Inflammatory macrophage treated with lipopolysaccharide for 1 hour (primary cell): ENCODE results near the gene LNP1.
"Not testable (repeated sequence)": the region's sequence is repeated elsewhere in the genome, so short reads cannot be mapped to it uniquely, and the experiment has no call there.

Experiments used
- DNase-seq, 2 donors: peaks; one replicate each; pipeline ENCODE4 v3.0.0-alpha.2; 2020 to 2022

LNP1 gene, protein sequence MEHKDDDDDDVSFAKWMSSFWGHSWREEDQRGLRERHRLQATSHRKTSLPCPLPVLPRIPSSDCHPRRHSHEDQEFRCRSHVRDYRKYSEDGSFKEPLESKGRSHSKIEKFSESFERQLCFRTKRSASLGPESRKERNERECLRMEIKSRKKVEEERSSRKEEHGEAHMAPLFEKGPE

DNA sequence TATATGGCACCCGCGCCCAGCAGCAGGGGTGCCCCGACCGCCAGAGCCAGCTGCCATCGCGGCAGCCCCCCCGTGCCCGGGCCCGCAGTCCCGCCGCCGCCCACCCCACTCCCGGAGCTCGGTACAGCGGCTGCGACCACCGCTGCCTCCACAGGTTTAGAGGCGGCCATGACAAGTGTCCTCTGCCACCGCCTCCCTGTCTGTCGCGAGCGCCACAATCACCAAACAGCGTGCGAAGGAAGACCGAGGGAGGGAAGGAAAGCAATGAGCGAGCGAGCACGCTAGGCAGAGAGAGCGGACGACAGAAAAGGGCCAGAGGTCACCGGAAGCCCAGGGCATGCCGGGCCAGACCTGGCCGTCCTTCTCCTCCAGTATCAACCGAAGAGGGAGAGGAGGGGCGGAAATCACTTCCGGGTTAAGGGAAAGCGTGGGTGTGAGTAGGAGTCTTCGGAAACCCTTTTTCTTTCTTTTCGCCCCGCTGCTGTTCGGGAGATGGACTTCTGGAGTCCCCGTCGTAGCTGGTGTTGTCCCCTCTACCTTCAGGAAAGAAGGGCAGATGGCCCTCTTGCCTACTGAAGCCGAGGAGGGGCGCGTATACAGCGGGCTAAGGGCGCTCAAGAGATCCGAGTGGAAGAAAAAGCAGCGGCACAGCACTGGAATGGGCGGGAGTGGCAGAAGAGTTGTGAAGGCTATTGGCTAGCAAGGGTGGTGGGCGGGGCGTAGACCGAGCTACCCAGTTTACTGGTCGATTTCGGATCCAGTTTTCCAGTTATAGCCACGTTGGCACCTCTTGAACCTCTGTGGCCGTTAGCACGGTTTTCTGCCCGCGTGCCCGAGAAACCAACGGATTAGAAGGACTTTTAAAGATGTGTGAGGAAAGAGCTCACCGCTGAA is at the start of gene LNP1, which contains the start of gene TOMM70:
Gene LNP1 (plus strand): TSS at position 760 of the 894 bp plus-strand sequence. CDS start 28,191 bp downstream, outside the sequence.
Gene TOMM70 (minus strand): TSS at position 310 of the 894 bp plus-strand sequence. CDS start 140 bp downstream, at position 170.
- peak; percentile 95 to 96 for DNase-seq

DNA sequence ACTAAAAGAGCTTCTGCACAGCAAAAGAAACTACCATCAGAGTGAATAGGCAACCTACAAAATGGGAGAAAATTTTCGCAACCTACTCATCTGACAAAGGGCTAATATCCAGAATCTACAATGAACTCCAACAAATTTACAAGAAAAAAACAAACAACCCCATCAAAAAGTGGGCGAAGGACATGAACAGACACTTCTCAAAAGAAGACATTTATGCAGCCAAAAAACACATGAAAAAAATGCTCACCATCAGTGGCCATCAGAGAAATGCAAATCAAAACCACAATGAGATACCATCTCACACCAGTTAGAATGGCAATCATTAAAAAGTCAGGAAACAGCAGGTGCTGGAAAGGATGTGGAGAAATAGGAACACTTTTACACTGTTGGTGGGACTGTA is 49.6 kb upstream of the LNP1 start:
- DNase-seq: not testable (repeated sequence)

DNA sequence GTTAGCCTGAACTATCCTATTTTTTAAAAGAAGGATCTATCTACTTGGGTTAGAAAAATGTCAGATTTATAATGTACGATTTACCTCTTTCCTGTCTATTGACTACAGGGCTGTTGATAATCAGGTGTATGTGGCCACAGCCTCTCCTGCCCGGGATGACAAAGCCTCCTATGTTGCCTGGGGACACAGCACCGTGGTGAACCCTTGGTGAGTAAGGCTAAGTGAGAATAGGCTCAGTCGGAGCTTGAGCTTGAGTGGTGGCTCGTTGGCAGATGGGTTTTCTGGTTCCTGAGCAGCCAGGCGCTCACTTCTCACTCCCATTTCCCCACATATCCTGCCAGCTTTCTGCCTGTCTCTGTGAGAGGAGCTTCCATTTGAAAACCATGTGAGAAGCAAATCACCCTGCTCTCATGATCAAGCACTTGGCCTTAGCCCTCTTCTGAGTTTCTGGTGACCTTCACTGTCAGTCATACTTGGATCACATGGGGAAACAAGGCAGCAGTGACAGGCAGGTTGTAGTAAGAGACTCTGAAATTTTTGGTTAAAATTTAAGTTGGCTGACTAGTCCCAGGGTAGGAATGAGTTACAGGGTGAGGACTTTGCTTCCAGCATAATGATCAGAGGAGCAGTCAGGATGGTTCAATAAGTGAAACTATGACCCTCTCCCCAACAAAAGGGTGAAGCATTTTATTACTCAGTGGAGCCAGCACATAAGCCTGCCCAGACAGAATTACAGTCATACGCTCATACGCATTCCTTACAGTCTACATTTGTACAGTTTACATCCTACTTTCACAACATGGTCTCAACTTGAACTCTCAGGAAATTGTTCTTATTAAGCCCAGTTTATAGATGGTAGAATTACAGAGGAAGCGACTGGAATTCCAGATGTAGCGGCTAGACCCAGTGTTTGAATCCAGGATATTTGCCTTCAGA is 48.8 kb upstream of the LNP1 start:
- DNase-seq: no peak

DNA sequence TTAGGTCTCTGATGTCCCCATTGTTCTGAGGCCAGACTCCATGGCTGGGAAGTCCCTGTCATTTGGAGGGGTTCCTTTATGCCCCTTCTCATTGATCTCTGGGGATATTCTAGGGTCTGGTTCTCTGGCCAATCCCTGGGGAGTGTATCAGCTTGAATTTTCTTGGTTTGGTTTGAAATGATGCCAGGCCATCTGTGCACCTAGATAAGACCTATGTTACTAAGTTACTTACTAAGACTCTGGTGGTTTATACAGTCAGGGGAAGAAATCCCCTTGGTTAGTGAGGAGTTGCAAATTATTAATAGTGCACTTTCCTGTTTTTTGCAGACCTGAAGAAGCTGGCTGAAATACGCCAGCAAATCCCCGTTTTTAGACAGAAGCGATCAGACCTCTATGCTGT is 46.5 kb upstream of the LNP1 start:
- no peak for DNase-seq

DNA sequence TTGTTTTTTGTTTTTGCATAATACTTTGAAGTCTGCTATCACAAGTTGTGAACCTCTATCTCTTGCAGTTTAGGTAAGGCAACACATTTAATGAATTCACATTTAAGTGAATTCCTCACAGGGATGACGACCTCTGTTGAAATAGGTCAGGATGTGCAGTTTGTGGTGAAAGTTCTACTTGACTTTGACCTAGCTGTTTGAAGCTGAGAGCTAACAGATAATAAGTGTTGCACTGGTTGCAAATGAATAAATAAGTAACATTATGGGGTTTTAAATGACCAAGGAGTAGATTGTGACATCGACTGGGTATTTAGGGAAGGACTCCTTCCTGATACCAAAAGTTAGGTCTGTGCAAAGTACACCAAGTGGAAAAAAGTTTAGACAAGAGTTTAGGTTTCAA is 42.9 kb upstream of the LNP1 start:
- DNase-seq: no peak

DNA sequence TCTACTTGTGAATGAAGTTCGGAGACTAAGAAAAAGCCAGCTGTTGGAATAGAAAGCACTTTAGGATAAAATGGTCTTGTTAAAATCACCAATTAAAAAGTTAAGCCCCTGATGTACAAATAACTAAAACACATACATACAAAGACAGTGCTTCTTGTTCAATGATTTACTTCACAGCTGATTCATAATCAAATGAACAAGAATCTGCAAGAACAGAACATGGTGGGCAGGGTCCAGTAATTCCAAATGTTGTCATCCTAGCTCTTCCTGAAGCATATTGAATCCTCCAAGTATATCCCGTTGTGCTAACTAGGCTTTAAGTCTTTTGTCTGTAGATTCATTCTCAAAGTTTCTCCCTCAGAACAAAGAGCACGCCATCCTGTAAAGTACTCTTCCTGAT is 42.3 kb upstream of the LNP1 start:
- no peak for DNase-seq

DNA sequence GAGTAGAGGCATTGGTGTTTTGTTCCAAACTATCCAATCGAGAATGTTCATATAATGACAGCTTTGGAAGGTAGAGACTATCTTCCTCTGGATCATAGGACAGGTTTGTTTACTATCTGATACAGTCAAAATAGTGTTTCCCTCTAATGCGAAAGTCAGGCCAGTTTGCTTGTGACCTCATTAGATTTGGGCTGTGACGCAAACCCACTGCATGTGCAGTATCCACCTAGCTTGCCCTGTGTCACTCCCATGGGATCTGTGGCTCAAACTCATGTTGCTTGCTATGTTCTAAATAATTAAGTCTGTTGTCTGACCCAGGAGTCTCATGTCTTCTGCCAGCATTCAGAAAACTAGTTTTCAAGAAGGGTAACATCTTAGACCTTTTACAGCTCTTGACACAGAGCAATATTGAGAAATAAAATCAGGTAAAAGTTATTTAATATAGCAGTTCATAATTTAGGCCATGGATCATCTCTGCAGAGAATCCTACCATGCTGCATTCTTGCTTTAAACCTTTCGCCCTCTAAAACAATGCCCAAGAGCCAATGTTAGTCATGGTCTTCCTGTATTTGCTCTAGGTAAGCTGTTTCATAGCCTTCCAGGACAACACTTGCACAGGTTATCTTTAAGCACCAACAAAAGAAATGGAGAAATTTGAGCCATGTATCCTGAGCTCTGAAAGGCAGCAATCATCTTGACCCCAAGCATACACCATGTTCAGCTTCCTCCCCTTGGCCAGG is 40.4 kb upstream of the LNP1 start:
- DNase-seq: no peak

DNA sequence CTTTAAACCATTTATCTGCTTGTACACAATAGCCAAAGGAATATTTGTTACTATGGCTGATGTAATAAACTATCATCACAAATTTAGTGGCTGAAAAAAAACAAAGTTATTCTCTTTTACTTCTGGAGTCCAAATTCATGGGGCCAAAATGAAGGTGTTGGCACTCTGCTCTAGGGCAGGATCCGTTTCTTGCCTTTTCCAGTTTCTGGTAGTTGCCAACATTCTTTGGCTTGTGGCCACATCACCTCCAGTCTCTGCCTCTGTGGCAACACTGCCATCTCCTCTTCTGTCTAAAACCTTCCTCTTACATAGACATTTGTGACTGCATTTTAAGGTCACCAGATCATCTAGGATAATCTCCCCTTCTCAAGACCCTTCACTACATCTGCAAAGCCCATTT is 39.4 kb upstream of the LNP1 start:
- no peak for DNase-seq

DNA sequence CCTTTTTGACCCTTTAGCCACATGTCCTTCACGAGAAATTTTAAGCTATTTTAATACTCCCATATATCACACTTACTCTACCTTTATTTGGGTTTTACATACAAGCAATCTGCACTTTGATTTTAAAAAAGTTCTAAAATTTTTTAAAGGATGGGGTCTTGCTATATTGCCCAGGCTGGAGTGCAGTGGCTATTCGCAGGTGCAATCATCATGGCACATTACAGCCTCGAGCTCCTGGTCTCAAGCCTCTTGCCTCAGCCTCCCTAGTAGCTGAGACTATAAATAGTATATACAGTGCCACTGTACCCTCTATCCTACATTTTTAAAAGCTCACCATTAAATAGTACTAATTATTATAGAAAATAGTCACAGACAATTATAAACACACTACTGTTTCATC is 36.9 kb upstream of the LNP1 start:
- DNase-seq: no peak

DNA sequence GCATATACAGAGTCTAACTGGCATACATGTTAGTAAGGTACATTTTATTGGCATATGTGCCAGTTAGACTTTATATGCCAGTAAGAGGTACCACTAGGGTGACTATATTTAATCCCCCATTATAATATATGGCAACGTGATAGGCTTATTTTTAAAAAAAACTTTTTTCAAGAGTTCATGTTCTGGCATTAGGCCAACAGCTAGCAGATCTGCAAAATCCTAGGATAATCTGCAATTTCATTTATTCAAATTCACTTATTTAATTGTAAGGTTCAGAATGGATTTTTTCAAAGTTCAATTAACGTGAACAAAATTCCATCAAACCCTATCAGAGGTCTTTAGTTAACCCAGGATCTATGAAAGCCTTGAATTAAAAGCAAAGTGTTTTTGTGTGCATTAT is 34.9 kb upstream of the LNP1 start:
- no peak for DNase-seq

DNA sequence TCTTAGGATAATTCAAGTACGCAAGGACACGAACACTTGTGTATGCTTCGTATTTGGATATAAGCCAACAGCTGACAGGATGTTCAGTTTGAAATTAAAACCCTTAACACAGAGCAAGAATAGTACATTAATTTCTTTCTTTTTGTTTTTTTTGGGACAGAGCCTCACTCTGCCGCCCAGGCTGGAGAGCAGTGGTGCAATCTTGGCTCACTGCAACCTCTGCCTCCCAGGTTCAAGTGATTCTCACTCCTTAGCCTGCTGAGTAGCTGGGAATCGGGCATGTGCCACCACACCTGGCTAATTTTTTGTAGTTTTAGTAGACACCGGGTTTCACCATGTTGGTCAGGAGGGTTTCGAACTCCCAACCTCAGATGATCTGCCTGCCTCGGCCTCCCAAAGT is 32.9 kb upstream of the LNP1 start:
- DNase-seq: no peak

DNA sequence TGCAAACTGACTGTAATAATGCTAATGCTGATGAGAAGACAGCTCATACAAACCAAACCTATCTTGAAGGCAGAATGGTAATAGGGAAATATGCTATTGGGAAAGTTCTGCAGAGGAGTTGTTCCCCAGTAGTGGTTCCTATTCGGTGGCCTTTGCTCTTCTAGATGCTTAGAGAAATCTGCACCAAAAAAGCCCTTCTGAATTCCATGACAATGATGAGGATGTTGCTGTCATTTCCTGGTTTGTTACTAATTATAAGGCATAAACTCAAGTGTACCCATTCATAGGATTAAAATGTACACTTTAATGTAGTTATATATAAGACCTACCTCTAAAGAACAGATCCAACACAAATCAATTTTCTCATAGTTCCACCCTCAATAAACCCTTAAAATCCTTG is 30.6 kb upstream of the LNP1 start:
- peak; percentile 17 to 22 for DNase-seq

DNA sequence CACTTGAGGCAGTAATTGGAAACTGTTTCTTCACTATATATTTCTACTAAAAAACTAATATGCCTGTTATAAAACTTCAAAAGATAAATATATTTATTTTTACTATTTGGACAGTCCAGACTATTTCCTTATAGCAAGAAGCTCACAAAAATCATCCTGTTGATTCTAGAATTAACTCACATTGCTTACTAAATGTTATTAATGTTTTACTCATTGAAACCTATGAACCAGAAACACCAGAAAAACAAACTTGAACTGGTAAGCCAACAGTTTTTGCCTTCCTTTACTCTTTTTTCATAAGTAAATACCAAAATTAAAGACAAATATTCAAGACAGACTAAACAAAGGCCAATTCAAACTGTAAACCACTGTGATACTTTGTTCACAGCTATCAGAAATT is 26.8 kb upstream of the LNP1 start:
- DNase-seq: no peak

DNA sequence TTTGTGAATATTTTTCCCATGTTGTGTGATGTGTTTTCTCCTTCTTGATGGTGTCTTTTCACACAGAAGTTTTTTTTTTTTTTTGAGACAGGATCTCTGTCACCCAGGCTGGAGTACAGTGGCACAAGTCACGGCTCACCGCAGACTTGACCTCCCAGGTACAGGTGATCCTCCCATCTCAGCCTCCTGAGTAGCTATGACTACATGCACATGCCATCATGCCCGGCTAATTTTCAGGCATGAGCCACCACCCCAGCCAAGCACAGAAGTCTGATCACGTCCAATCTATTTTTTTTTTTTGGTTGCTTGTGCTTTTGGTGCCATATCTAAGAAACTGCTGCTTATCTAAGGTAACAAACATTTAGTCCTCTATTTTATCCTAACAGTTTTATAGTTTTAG is 25.0 kb upstream of the LNP1 start:
- no peak for DNase-seq

DNA sequence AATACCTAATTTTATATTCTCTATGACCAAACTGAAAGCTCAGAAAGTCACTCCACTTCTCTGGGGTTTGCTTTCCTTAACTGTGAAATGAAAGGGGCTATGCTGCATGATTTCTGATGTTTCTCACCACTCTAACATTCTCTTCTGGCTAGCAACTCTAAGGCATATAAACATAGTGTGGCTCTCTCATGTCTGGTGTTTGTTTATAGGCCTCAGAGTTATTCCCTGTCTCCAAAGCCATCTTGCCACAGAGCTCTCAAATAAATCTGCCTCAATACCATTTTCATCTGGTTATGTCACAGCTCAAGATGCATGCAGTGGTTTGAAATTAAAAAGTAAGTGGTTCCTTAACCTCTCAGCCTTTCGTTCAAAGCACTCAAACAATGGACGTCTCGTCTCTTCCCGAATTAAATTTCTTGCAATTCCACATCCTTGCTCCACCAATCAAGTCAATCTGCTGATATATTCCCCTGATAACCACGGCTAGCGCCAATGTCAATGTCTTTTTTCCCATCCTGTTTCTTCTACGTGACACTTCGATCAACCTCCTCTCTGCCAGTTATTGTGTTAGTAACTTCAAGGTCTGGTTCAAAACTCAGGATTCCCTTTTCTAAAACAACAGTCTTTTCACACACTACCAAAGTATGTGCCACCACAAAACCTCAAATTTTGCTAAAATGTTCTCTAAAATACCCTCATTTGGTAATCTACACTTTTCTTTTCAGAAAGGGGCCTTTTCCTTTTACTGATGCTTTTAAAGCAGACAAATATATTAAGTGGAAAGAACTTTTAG is 16.4 kb upstream of the LNP1 start:
- DNase-seq: no peak

DNA sequence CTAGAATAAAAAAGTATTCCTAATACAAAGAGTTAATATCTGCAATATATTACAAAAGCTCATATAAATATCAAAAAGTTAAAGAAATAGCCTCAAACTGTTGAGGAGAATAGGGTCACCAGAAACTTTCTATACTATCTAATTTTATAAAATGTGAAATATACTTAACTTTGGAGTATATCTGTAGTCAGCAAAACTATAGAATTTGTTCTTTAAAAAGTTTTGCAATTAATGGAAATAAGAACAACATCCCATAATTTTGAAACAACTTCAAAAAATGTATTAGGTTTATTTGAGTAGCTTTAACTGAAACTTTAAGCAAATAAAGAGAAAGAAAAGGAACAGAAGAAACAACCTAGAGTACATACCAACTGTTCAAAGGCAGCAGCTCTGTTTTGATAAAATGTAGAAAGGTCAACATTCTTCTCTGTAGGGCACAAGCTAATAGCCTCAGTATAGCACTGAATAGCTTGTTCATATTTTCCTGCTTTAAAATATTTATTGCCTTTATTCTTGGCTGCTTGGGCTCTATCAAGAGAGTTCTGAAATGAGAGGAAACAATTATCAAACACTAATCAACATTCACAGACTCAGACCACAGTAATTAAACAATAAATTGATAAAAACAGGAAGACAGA is 14.8 kb upstream of the LNP1 start:
- DNase-seq: no peak

DNA sequence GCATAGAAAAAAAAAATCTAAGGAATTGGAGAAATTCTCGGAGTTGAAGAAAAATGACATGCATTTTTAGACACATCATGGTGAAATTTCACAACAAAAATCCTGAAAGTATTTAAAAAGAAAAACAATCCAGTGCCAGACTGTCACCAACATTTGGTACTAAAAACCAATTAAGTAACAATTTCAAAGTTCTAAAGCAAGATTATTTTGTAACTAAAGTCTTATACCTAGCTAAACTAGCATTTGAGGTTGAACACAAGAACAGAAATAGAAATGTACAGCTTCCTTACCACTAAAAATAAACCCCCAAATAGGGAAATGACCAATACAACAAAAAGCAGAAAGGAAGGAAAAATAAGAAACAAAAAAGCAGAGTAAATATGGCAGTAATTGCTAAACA is 12.3 kb upstream of the LNP1 start:
- no peak for DNase-seq

DNA sequence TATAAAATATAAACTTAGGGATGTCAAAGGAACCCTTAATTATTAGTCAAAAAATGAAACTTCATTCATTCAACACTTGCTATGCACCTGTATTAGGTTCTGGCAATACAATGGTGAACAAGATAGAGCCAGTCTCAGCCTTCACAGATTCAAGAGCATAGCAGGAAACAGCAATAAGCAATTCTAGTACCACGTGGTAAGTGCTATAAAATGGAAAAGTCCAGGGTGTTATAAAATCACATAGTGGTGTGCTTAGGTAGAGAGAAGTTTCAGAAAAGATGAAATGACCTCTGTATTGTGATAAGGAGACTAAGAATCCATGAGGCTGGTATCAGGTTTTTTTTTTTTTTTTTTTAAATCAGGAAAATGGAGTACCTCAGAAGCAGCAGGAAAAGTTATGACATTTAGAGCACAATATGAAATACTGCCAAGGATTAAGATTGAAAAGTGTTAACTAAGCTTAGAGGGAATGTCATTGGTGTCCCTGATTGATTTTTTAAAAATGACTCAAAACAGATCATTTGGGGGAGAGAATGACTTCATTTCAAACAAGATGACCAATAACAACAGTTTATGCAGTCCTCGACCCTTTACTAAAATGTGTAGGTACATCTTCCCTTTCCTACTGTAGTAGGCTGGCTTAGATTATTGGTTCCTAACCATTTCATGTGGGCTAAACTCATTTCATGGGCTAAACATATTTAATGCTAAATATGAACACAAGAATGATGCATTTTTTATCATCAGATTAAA is 5.5 kb upstream of the LNP1 start:
- DNase-seq: no peak

DNA sequence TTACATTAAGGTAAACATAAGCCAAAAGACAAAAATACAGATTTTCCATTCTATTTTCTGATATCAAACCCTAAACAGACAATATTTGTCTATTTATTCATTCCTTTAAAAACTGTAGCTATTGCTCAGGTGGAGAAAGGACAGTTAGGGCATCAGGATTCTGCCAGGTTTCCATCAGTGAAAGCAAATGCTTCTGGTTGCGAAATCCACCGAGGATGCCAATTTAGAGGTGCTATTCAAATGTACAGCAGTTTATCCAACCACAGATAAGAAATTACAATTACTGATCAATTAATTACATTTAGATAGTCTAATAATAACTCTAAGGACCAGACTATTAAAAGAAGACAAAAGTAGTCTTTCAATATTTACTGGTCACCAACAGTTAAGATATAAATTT is 4.4 kb upstream of the LNP1 start:
- DNase-seq: no peak

DNA sequence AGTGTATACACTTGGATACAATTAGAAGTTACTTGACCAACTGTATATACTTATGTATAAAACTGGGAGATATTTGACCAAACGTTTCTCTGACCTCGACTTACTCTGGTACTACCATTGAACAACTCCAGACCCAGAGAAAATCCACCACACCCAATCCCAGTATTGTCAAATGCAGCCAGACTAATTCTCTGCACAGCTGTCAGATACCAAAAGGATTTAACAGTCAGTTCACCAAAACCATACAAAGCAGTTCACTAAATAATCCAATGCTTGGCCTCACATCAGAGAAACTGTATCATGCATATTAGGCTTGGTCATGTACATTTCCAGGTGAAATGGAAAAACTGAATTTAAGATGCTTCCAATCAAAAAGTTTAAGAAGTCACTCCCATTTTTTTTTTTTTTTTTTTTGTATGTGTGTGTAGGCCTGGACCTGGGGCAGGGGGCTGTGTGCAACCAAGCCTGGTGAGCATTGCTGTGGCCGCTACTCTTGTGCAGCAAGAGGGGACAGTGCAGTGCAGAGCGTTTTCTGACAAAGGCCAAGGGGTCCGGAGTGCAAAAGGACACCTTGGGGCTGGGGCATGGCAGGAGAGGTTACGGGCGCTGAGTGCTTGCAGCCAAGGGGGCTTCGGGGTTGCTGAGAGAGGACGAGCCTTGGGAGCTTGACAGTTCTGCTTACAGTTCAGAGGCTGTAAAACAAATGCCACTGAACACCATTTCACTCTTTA is 1.8 kb upstream of the LNP1 start:
- DNase-seq: no peak
